Measurements from ENCODE around the gene KCNK4.
A peak's percentile ranks its signal among the peaks of the same experiment; 100 is the strongest.

The KCNK4 gene

GRCh38 chr11:64249563-64250414 is 41.3 kb upstream of the KCNK4 start:
- H3K4me3 Mint-ChIP-seq, result no peak overlapping the region
- no peak for ATAC-seq
- peaks cover 1% of the 10 kb centered on the region for H3K36me3 Mint-ChIP-seq (ENCODE audit: low read depth)
- peaks cover 22% of the 10 kb centered on the region for H3K4me1 Mint-ChIP-seq
- no peak overlapping the region for H3K27ac Mint-ChIP-seq
- H3K27me3 Mint-ChIP-seq, result no peaks in the 10 kb centered on the region
- H3K9me3 Mint-ChIP-seq, result no peaks in the 10 kb centered on the region
- DNase-seq, result no peak

- peaks cover 22% of the 10 kb centered on the region for H3K4me1 Mint-ChIP-seq
- H3K4me3 Mint-ChIP-seq, result no peak overlapping the region
- ATAC-seq (peak; percentile 2), DNase-seq (no peak)
- peaks cover 1% of the 10 kb centered on the region for H3K36me3 Mint-ChIP-seq (ENCODE audit: low read depth)
- no peaks in the 10 kb centered on the region for H3K27me3 Mint-ChIP-seq
- H3K27ac Mint-ChIP-seq, result no peak overlapping the region
- H3K9me3 Mint-ChIP-seq, result no peaks in the 10 kb centered on the region
These were observed 40.6 kb upstream of the KCNK4 start for GRCh38 chr11:64250415-64251015.

- Mint-ChIP-seq H3K36me3 (ENCODE audit: low read depth) (no peaks in the 10 kb centered on the region), H3K27ac (no peak within 1 kb of the TSS), H3K4me3 (peak within 1 kb of the TSS; percentile 84), H3K27me3 (no peaks in the 10 kb centered on the region), H3K9me3 (no peaks in the 10 kb centered on the region), H3K4me1 (peaks cover 22% of the 10 kb centered on the region)
- DNase-seq (peak; percentile 70), ATAC-seq (peak; percentile 61)
These were observed 39.9 kb upstream of the KCNK4 start, which contains the start of gene PLCB3 for GRCh38 chr11:64251016-64251752. Gene PLCB3 (plus strand): TSS chr11:64251530. CDS start chr11:64251650, 120 bp downstream.

- Mint-ChIP-seq H3K27me3 (no peaks in the 10 kb centered on the region), H3K9me3 (no peaks in the 10 kb centered on the region), H3K4me1 (peaks cover 22% of the 10 kb centered on the region), H3K4me3 (peak overlapping the region; percentile 84), H3K27ac (no peak overlapping the region), H3K36me3 (ENCODE audit: low read depth) (no peaks in the 10 kb centered on the region)
- DNase-seq (no peak), ATAC-seq (no peak)
These were observed 39.4 kb upstream of the KCNK4 start for GRCh38 chr11:64251753-64252002.

- H3K27me3 Mint-ChIP-seq, result no peaks in the 10 kb centered on the region
- H3K9me3 Mint-ChIP-seq, result no peaks in the 10 kb centered on the region
- no peaks in the 10 kb centered on the region for H3K36me3 Mint-ChIP-seq (ENCODE audit: low read depth)
- no peak overlapping the region for H3K27ac Mint-ChIP-seq
- no peak for ATAC-seq
- peak overlapping the region; percentile 84 for H3K4me3 Mint-ChIP-seq
- peaks cover 18% of the 10 kb centered on the region for H3K4me1 Mint-ChIP-seq
- no peak for DNase-seq
These were observed 38.9 kb upstream of the KCNK4 start for GRCh38 chr11:64252003-64252872.

- ATAC-seq, result no peak
- Mint-ChIP-seq H3K4me3 (no peak overlapping the region), H3K27ac (no peak overlapping the region), H3K27me3 (no peaks in the 10 kb centered on the region), H3K36me3 (ENCODE audit: low read depth) (no peaks in the 10 kb centered on the region), H3K4me1 (peaks cover 15% of the 10 kb centered on the region), H3K9me3 (no peaks in the 10 kb centered on the region)
- no peak for DNase-seq
These were observed 38.1 kb upstream of the KCNK4 start for GRCh38 chr11:64253043-64253442.

GRCh38 chr11:64253481-64253880 is 37.6 kb upstream of the KCNK4 start:
- DNase-seq (no peak), ATAC-seq (no peak)
- Mint-ChIP-seq H3K27ac (no peak overlapping the region), H3K27me3 (no peaks in the 10 kb centered on the region), H3K36me3 (ENCODE audit: low read depth) (no peaks in the 10 kb centered on the region), H3K4me3 (no peak overlapping the region), H3K9me3 (no peaks in the 10 kb centered on the region), H3K4me1 (peaks cover 14% of the 10 kb centered on the region)

- no peak overlapping the region for H3K4me3 Mint-ChIP-seq
- no peaks in the 10 kb centered on the region for H3K9me3 Mint-ChIP-seq
- no peak for ATAC-seq
- DNase-seq, result no peak
- H3K36me3 Mint-ChIP-seq (ENCODE audit: low read depth), result no peaks in the 10 kb centered on the region
- no peaks in the 10 kb centered on the region for H3K27me3 Mint-ChIP-seq
- no peak overlapping the region for H3K27ac Mint-ChIP-seq
- peaks cover 14% of the 10 kb centered on the region for H3K4me1 Mint-ChIP-seq
These were observed 36.8 kb upstream of the KCNK4 start for GRCh38 chr11:64254326-64254725.

- H3K27ac Mint-ChIP-seq, result no peak overlapping the region
- H3K4me3 Mint-ChIP-seq, result no peak overlapping the region
- DNase-seq (no peak), ATAC-seq (no peak)
- H3K9me3 Mint-ChIP-seq, result no peaks in the 10 kb centered on the region
- peaks cover 3% of the 10 kb centered on the region for H3K36me3 Mint-ChIP-seq (ENCODE audit: low read depth)
- H3K27me3 Mint-ChIP-seq, result no peaks in the 10 kb centered on the region
- H3K4me1 Mint-ChIP-seq, result peaks cover 21% of the 10 kb centered on the region
These were observed 35.7 kb upstream of the KCNK4 start for GRCh38 chr11:64255135-64256128.

- no peak for ATAC-seq
These were observed 34.8 kb upstream of the KCNK4 start for GRCh38 chr11:64256300-64256699.

GRCh38 chr11:64258356-64258755 is 32.7 kb upstream of the KCNK4 start:
- Mint-ChIP-seq H3K27me3 (no peaks in the 10 kb centered on the region), H3K9me3 (no peaks in the 10 kb centered on the region), H3K4me3 (no peak overlapping the region), H3K36me3 (ENCODE audit: low read depth) (peaks cover 3% of the 10 kb centered on the region), H3K27ac (no peak overlapping the region), H3K4me1 (peaks cover 11% of the 10 kb centered on the region)
- DNase-seq, result no peak
- ATAC-seq, result no peak

More at GRCh38 chr11:64256300-64256699, 34.8 kb upstream of the KCNK4 start:
- H3K4me1 Mint-ChIP-seq, result peaks cover 17% of the 10 kb centered on the region
- H3K27ac Mint-ChIP-seq, result no peak overlapping the region
- DNase-seq, result no peak
- H3K27me3 Mint-ChIP-seq, result no peaks in the 10 kb centered on the region
- peaks cover 3% of the 10 kb centered on the region for H3K36me3 Mint-ChIP-seq (ENCODE audit: low read depth)
- no peak overlapping the region for H3K4me3 Mint-ChIP-seq
- H3K9me3 Mint-ChIP-seq, result no peaks in the 10 kb centered on the region

GRCh38 chr11:64258946-64259532 is 32.1 kb upstream of the KCNK4 start:
- Mint-ChIP-seq H3K36me3 (ENCODE audit: low read depth) (peaks cover 3% of the 10 kb centered on the region), H3K4me1 (peaks cover 11% of the 10 kb centered on the region), H3K4me3 (no peak overlapping the region), H3K9me3 (no peaks in the 10 kb centered on the region), H3K27ac (no peak overlapping the region), H3K27me3 (no peaks in the 10 kb centered on the region)
- DNase-seq (no peak), ATAC-seq (no peak)

- Mint-ChIP-seq H3K4me3 (no peak overlapping the region), H3K36me3 (ENCODE audit: low read depth) (peaks cover 3% of the 10 kb centered on the region), H3K27ac (no peak overlapping the region), H3K27me3 (no peaks in the 10 kb centered on the region), H3K4me1 (peaks cover 11% of the 10 kb centered on the region), H3K9me3 (no peaks in the 10 kb centered on the region)
- ATAC-seq, result peak; percentile 50
- no peak for DNase-seq
These were observed 31.5 kb upstream of the KCNK4 start for GRCh38 chr11:64259533-64260067.
